ENCODE measurements around the gene CGGBP1.
"Not testable (repeated sequence)": the region's sequence is repeated elsewhere in the genome, so short reads cannot be mapped to it uniquely, and the experiment has no call there.

CGGBP1 gene

GRCh38 chr3:88019024-88019423 lies 39.8 kb downstream of the CGGBP1 start:
- Histone ChIP-seq H3K27me3 (replicated peaks; ENCODE audit: control insufficient read depth, insufficient read depth, low read length, poor library complexity, severe bottlenecking) (no peaks in the 10 kb centered on the region), H3K4me1 (ENCODE audit: control insufficient read depth, insufficient read depth, low read length, poor library complexity, severe bottlenecking) (no peaks in the 10 kb centered on the region), H3K9me3 (ENCODE audit: control insufficient read depth, low read length) (no peaks in the 10 kb centered on the region), H3K36me3 (ENCODE audit: control insufficient read depth, insufficient read depth, low read length) (no peaks in the 10 kb centered on the region), H3K27ac (ENCODE audit: insufficient read depth, low read length, poor library complexity, severe bottlenecking) (no peak overlapping the region), H3K4me3 (ENCODE audit: insufficient read depth, low read depth, low read length, poor library complexity, severe bottlenecking) (no peak overlapping the region)
- no peak for DNase-seq

GRCh38 chr3:88015656-88016055 lies 43.1 kb downstream of the CGGBP1 start:
- H3K27ac ChIP-seq (ENCODE audit: insufficient read depth, low read length, poor library complexity, severe bottlenecking); H3K27me3 ChIP-seq (replicated peaks; ENCODE audit: control insufficient read depth, insufficient read depth, low read length, poor library complexity, severe bottlenecking); H3K4me3 ChIP-seq (ENCODE audit: insufficient read depth, low read depth, low read length, poor library complexity, severe bottlenecking); H3K36me3 ChIP-seq (ENCODE audit: control insufficient read depth, insufficient read depth, low read length); H3K9me3 ChIP-seq (ENCODE audit: control insufficient read depth, low read length); DNase-seq; H3K4me1 ChIP-seq (ENCODE audit: control insufficient read depth, insufficient read depth, low read length, poor library complexity, severe bottlenecking): not testable (repeated sequence)

GRCh38 chr3:88013592-88013991 lies 45.2 kb downstream of the CGGBP1 start:
- Histone ChIP-seq H3K36me3 (ENCODE audit: control insufficient read depth, insufficient read depth, low read length) (no peaks in the 10 kb centered on the region), H3K4me1 (ENCODE audit: control insufficient read depth, insufficient read depth, low read length, poor library complexity, severe bottlenecking) (no peaks in the 10 kb centered on the region), H3K27ac (ENCODE audit: insufficient read depth, low read length, poor library complexity, severe bottlenecking) (no peak overlapping the region), H3K9me3 (ENCODE audit: control insufficient read depth, low read length) (no peaks in the 10 kb centered on the region), H3K27me3 (replicated peaks; ENCODE audit: control insufficient read depth, insufficient read depth, low read length, poor library complexity, severe bottlenecking) (no peaks in the 10 kb centered on the region), H3K4me3 (ENCODE audit: insufficient read depth, low read depth, low read length, poor library complexity, severe bottlenecking) (no peak overlapping the region)
- DNase-seq, result no peak

DNA sequence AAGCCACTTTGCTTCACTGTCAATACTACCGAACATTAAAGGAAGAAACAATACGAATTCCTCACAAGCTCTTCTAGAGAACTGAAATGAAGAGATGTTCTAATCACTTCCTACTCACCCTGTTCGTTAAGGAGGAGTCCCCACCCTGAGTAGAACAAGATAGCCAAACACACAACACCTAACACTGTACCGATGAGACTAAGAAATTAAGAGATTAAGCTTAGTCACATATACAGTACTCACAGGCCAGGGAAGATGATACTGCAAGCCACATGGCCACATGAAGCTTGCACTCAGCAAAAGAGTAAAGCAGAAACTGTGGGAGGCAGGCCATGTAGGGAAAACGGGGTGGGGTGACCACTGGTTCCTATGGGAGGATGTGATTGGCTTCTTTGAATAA lies 48.0 kb downstream of the CGGBP1 start:
- H3K9me3 ChIP-seq (ENCODE audit: control insufficient read depth, low read length), result no peaks in the 10 kb centered on the region
- H3K27ac ChIP-seq (ENCODE audit: insufficient read depth, low read length, poor library complexity, severe bottlenecking), result no peak overlapping the region
- no peaks in the 10 kb centered on the region for H3K27me3 ChIP-seq (replicated peaks; ENCODE audit: control insufficient read depth, insufficient read depth, low read length, poor library complexity, severe bottlenecking)
- DNase-seq, result no peak
- no peak overlapping the region for H3K4me3 ChIP-seq (ENCODE audit: insufficient read depth, low read depth, low read length, poor library complexity, severe bottlenecking)
- no peaks in the 10 kb centered on the region for H3K4me1 ChIP-seq (ENCODE audit: control insufficient read depth, insufficient read depth, low read length, poor library complexity, severe bottlenecking)
- H3K36me3 ChIP-seq (ENCODE audit: control insufficient read depth, insufficient read depth, low read length), result no peaks in the 10 kb centered on the region

GRCh38 chr3:88009066-88009465 lies 49.7 kb downstream of the CGGBP1 start:
- H3K4me3 ChIP-seq (ENCODE audit: insufficient read depth, low read depth, low read length, poor library complexity, severe bottlenecking), result no peak overlapping the region
- no peak for DNase-seq
- no peaks in the 10 kb centered on the region for H3K9me3 ChIP-seq (ENCODE audit: control insufficient read depth, low read length)
- H3K4me1 ChIP-seq (ENCODE audit: control insufficient read depth, insufficient read depth, low read length, poor library complexity, severe bottlenecking), result no peaks in the 10 kb centered on the region
- H3K27me3 ChIP-seq (replicated peaks; ENCODE audit: control insufficient read depth, insufficient read depth, low read length, poor library complexity, severe bottlenecking), result no peaks in the 10 kb centered on the region
- H3K27ac ChIP-seq (ENCODE audit: insufficient read depth, low read length, poor library complexity, severe bottlenecking), result no peak overlapping the region
- no peaks in the 10 kb centered on the region for H3K36me3 ChIP-seq (ENCODE audit: control insufficient read depth, insufficient read depth, low read length)

- Histone ChIP-seq H3K4me1 (ENCODE audit: control insufficient read depth, insufficient read depth, low read length, poor library complexity, severe bottlenecking) (no peaks in the 10 kb centered on the region), H3K27ac (ENCODE audit: insufficient read depth, low read length, poor library complexity, severe bottlenecking) (no peak overlapping the region), H3K36me3 (ENCODE audit: control insufficient read depth, insufficient read depth, low read length) (no peaks in the 10 kb centered on the region), H3K9me3 (ENCODE audit: control insufficient read depth, low read length) (no peaks in the 10 kb centered on the region), H3K27me3 (replicated peaks; ENCODE audit: control insufficient read depth, insufficient read depth, low read length, poor library complexity, severe bottlenecking) (no peaks in the 10 kb centered on the region), H3K4me3 (ENCODE audit: insufficient read depth, low read depth, low read length, poor library complexity, severe bottlenecking) (no peak overlapping the region)
- DNase-seq, result no peak
Observed at GRCh38 chr3:88005066-88005465, 53.7 kb downstream of the CGGBP1 start.

- Histone ChIP-seq H3K4me3 (ENCODE audit: insufficient read depth, low read depth, low read length, poor library complexity, severe bottlenecking) (no peak overlapping the region), H3K4me1 (ENCODE audit: control insufficient read depth, insufficient read depth, low read length, poor library complexity, severe bottlenecking) (no peaks in the 10 kb centered on the region), H3K36me3 (ENCODE audit: control insufficient read depth, insufficient read depth, low read length) (no peaks in the 10 kb centered on the region), H3K27ac (ENCODE audit: insufficient read depth, low read length, poor library complexity, severe bottlenecking) (no peak overlapping the region), H3K9me3 (ENCODE audit: control insufficient read depth, low read length) (no peaks in the 10 kb centered on the region), H3K27me3 (replicated peaks; ENCODE audit: control insufficient read depth, insufficient read depth, low read length, poor library complexity, severe bottlenecking) (no peaks in the 10 kb centered on the region)
- no peak for DNase-seq
Observed at GRCh38 chr3:88003115-88003755, 55.6 kb downstream of the CGGBP1 start.

DNA sequence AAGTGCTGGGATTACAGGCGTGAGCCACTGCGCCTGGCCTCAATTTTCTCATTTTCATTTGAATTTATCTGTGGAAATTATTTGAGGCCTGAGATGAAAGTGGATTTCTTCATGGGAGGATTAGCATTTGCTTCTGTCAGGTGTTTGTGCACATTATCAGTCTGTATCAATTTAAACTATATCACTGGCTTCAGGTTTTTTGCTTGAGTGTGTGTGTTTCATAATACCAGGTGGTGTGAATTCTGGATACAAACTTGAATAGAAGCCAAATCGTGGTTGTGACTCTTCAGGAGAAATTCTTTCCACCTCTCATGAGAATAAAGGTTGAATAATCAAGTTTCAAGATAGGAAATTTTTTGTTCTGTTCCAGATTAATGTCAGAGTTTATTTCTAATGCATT lies 56.4 kb downstream of the CGGBP1 start:
- Histone ChIP-seq H3K27me3 (replicated peaks; ENCODE audit: control insufficient read depth, insufficient read depth, low read length, poor library complexity, severe bottlenecking) (no peaks in the 10 kb centered on the region), H3K36me3 (ENCODE audit: control insufficient read depth, insufficient read depth, low read length) (no peaks in the 10 kb centered on the region)

More for the DNA sequence above, 56.4 kb downstream of the CGGBP1 start:
- H3K27ac ChIP-seq (ENCODE audit: insufficient read depth, low read length, poor library complexity, severe bottlenecking), result no peak overlapping the region
- no peaks in the 10 kb centered on the region for H3K4me1 ChIP-seq (ENCODE audit: control insufficient read depth, insufficient read depth, low read length, poor library complexity, severe bottlenecking)
- no peaks in the 10 kb centered on the region for H3K9me3 ChIP-seq (ENCODE audit: control insufficient read depth, low read length)
- H3K4me3 ChIP-seq (ENCODE audit: insufficient read depth, low read depth, low read length, poor library complexity, severe bottlenecking), result no peak overlapping the region
- no peak for DNase-seq

Data from effector memory CD4-positive, alpha-beta T cell (primary cell).